Neuronal stem cell (in vitro differentiated cells): Measurements from ENCODE around the gene ARHGAP29.

Experiments
- DNase-seq: peaks from one replicate; pipeline ENCODE4 v3.0.0-alpha.2; 2013; ENCODE audit warnings: low spot score
- H2AFZ ChIP-seq: one replicate; pipeline ENCODE4 v1.6.1; 2013; ENCODE audit warnings: mild to moderate bottlenecking, low read length, inconsistent platforms
- H2AK5ac ChIP-seq: 2 replicates; pipeline ENCODE4 v1.6.1; 2013; ENCODE audit warnings: low read depth, mild to moderate bottlenecking, inconsistent platforms, low read length, moderate library complexity, mixed read lengths
- H2BK120ac ChIP-seq: 2 replicates; pipeline ENCODE4 v1.6.1; 2013; ENCODE audit warnings: low read depth, mild to moderate bottlenecking, inconsistent platforms, low read length, moderate library complexity, mixed read lengths
- H2BK12ac ChIP-seq: one replicate; pipeline ENCODE4 v1.6.1; 2013; ENCODE audit warnings: low read length, inconsistent platforms
- H2BK15ac ChIP-seq: 2 replicates; pipeline ENCODE4 v1.6.1; 2013; ENCODE audit warnings: mild to moderate bottlenecking, low read length, inconsistent platforms, mixed read lengths
- H2BK5ac ChIP-seq: one replicate; pipeline ENCODE4 v1.6.1; 2013; ENCODE audit warnings: inconsistent platforms, mild to moderate bottlenecking, low read length, moderate library complexity
- H3K14ac ChIP-seq: one replicate; pipeline ENCODE4 v1.6.1; 2013; ENCODE audit warnings: low read length, inconsistent platforms
- H3K18ac ChIP-seq: 2 replicates; pipeline ENCODE4 v1.6.1; 2013; ENCODE audit warnings: low read length, inconsistent platforms
- H3K23ac ChIP-seq: 2 replicates; pipeline ENCODE4 v1.6.1; 2013; ENCODE audit warnings: low read depth, mild to moderate bottlenecking, mixed read lengths, low read length, inconsistent platforms; ENCODE audit not compliant: poor library complexity
- H3K27ac ChIP-seq: replicated peaks from 3 replicates; pipeline ENCODE4 v1.5.1; 2013; ENCODE audit warnings: low read length, inconsistent platforms
- H3K27me3 ChIP-seq, 3 experiments: 2 replicates each; pipeline ENCODE4 v1.6.1; 2013; ENCODE audit warnings: low read length in 3 of 3, mild to moderate bottlenecking in 2 of 3, inconsistent platforms in 1 of 3, low read depth in 1 of 3, mixed read lengths in 1 of 3, moderate library complexity in 1 of 3; ENCODE audit not compliant: control insufficient read depth in 3 of 3, insufficient read depth in 3 of 3
- H3K36me3 ChIP-seq, 2 donors: replicated peaks in 1 of 2; 2 replicates each; pipeline ENCODE4 v1.6.1; 2013; ENCODE audit warnings: low read length in 2 of 2; ENCODE audit not compliant: control insufficient read depth in 2 of 2, insufficient read depth in 2 of 2
- H3K4ac ChIP-seq: 2 replicates; pipeline ENCODE4 v1.6.1; 2013; ENCODE audit warnings: inconsistent platforms, mild to moderate bottlenecking, low read length, moderate library complexity
- H3K4me1 ChIP-seq, 2 donors: 1 replicate in 1 of 2; 2 replicates in 1 of 2; pipeline ENCODE4 v1.6.1; 2013; ENCODE audit warnings: low read length in 2 of 2, low read depth in 1 of 2; ENCODE audit not compliant: control insufficient read depth in 2 of 2, insufficient read depth in 1 of 2
- H3K4me2 ChIP-seq: one replicate; pipeline ENCODE4 v1.6.1; 2013; ENCODE audit warnings: mild to moderate bottlenecking, low read length, inconsistent platforms; ENCODE audit not compliant: insufficient read depth, poor library complexity, severe bottlenecking
- H3K4me3 ChIP-seq, 2 donors: 2 replicates each; pipeline ENCODE4 v1.5.1; 2013; ENCODE audit warnings: low read length in 2 of 2, mild to moderate bottlenecking in 2 of 2, inconsistent platforms in 1 of 2, moderate library complexity in 1 of 2
- H3K79me1 ChIP-seq: one replicate; pipeline ENCODE4 v1.6.1; 2013; ENCODE audit warnings: low read depth, mild to moderate bottlenecking, inconsistent platforms, low read length, moderate library complexity
- H3K9ac ChIP-seq: one replicate; pipeline ENCODE4 v1.6.1; 2013; ENCODE audit warnings: mild to moderate bottlenecking, low read depth, low read length, inconsistent platforms; ENCODE audit not compliant: poor library complexity
- H3K9me3 ChIP-seq, 2 donors: replicated peaks in 1 of 2; 2 replicates each; pipeline versions ENCODE3 to v1.6.1; 2013; ENCODE audit warnings: low read length in 2 of 2, mild to moderate bottlenecking in 2 of 2, inconsistent platforms in 1 of 2, low read depth in 1 of 2, mixed read lengths in 1 of 2, moderate library complexity in 1 of 2; ENCODE audit not compliant: control insufficient read depth in 2 of 2, insufficient read depth in 1 of 2
- H4K8ac ChIP-seq: one replicate; pipeline ENCODE4 v1.6.1; 2013; ENCODE audit warnings: low read depth, mild to moderate bottlenecking, inconsistent platforms, low read length, moderate library complexity
- H4K91ac ChIP-seq: one replicate; pipeline ENCODE4 v1.6.1; 2013; ENCODE audit warnings: low read length, low read depth, mild to moderate bottlenecking, inconsistent platforms; ENCODE audit not compliant: poor library complexity
- WGBS, 2 donors: extraction: QIAGEN DNeasy Blood & Tissue Kit; methylation state at CpG; one replicate each; pipeline ENCODE4 v1.1.7; 2013; ENCODE audit warnings: missing lambda C conversion rate in 2 of 2, mixed read lengths in 1 of 2; ENCODE audit not compliant: insufficient read length in 2 of 2, insufficient replicate concordance in 1 of 2; ENCODE audit errors: extremely low coverage in 2 of 2; 5-methylcytosine and 5-hydroxymethylcytosine counted together

ARHGAP29 gene

DNA sequence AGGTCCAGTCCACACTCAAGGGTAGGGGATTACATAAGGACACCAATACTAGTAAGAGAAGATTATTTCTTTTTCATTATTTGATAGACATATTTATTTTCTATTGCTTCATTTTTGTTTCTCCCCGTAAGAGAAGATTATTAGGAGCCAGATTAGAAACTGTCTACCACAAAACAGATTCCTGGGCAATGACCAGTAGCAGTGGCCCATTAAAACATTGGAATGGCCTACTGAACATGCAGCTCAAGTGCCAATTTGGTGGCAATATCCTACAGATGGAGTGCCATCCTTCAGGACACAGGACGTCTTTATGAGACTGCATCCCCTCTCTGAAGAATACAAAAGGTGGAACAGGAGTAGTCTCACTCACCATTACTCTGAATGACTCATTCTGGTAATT lies 34.0 kb upstream of the ARHGAP29 start:
- Histone ChIP-seq H3K36me3 (no peaks in the 10 kb centered on the region), H3K27ac (no peak overlapping the region), H3K27me3 (peaks cover 0 to 32% (median 0%) of the 10 kb centered on the region in 3 experiments), H2BK120ac (no peak overlapping the region), H3K23ac (no peak overlapping the region), H3K4me3 (no peak overlapping the region), H2BK5ac (no peak overlapping the region), H2AFZ (no peak overlapping the region), H3K79me1 (no peaks in the 10 kb centered on the region), H3K4me1 (no peaks in the 10 kb centered on the region), H2BK15ac (no peak overlapping the region), H2BK12ac (no peak overlapping the region), H4K8ac (no peak overlapping the region), H3K9ac (no peak overlapping the region), H3K18ac (no peak overlapping the region), H3K14ac (no peak overlapping the region), H4K91ac (no peak overlapping the region), H3K4ac (no peak overlapping the region), H3K9me3 (no peaks in the 10 kb centered on the region), H3K4me2 (no peak overlapping the region), H2AK5ac (no peak overlapping the region)
- no CpG with 5 or more reads among the region's 2 CpGs for WGBS, 2 donors
- DNase-seq: no peak

DNA sequence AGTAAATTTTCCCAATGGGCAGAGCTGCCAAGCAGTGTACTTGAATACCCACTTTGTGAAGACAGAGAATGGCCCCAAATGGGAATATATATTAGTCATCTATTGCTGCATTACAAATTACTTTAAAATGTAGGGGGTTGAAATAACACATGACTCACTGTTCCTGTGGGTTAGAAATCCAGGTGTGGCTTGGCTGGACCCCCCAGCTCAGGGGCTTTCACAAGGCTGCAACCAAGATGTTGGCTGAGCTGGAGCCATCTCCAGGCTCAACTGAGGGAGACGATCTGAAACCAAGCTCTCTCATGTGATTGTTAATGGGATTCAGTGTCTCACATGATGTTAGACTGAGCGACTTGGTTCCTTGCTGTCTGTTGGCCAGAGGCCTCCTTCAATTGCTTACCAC lies 33.4 kb upstream of the ARHGAP29 start:
- Histone ChIP-seq H2BK12ac (no peak overlapping the region), H3K14ac (no peak overlapping the region), H2AFZ (no peak overlapping the region), H3K18ac (no peak overlapping the region), H3K27ac (no peak overlapping the region), H3K79me1 (no peaks in the 10 kb centered on the region), H3K36me3 (no peaks in the 10 kb centered on the region), H3K23ac (no peak overlapping the region), H3K4me1 (no peaks in the 10 kb centered on the region), H2AK5ac (no peak overlapping the region), H3K9me3 (no peaks in the 10 kb centered on the region), H3K9ac (no peak overlapping the region), H3K4me3 (no peak overlapping the region), H3K4me2 (no peak overlapping the region), H4K8ac (no peak overlapping the region), H2BK120ac (no peak overlapping the region), H3K4ac (no peak overlapping the region), H2BK15ac (no peak overlapping the region), H4K91ac (no peak overlapping the region), H3K27me3 (peaks cover 0 to 32% (median 0%) of the 10 kb centered on the region in 3 experiments), H2BK5ac (no peak overlapping the region)
- WGBS, 2 donors: no CpG with 5 or more reads among the region's 2 CpGs
- no peak for DNase-seq

DNA sequence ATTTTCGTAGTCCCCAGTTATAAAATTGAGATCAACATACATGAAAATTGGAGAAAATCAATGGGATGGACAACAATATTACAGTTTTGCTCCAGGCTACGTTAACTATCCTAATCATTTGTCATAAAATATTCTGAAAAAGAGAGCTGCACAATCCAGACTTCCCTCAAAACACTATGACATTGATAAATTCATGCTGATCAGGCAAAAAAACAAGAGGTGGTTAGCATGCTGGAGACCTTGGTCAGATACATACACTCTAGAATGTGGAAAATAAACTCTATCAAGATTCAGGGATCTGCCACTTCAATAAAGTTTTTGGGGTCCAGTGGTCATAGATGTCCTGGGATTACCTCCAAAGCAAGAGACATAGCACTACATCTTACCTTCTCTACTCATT lies 32.5 kb upstream of the ARHGAP29 start:
- Histone ChIP-seq H3K27me3 (peaks cover 0 to 30% (median 0%) of the 10 kb centered on the region in 3 experiments), H4K91ac (no peak overlapping the region), H3K23ac (no peak overlapping the region), H3K4ac (no peak overlapping the region), H3K9ac (no peak overlapping the region), H2BK12ac (no peak overlapping the region), H3K36me3 (no peaks in the 10 kb centered on the region), H3K4me1 (no peaks in the 10 kb centered on the region), H3K18ac (no peak overlapping the region), H2AFZ (no peak overlapping the region), H3K14ac (no peak overlapping the region), H4K8ac (no peak overlapping the region), H3K4me2 (no peak overlapping the region), H3K9me3 (no peaks in the 10 kb centered on the region), H3K79me1 (no peaks in the 10 kb centered on the region), H2BK5ac (no peak overlapping the region), H2BK120ac (no peak overlapping the region), H3K4me3 (no peak overlapping the region), H3K27ac (no peak overlapping the region), H2BK15ac (no peak overlapping the region), H2AK5ac (no peak overlapping the region)
- WGBS, 2 donors: no CpG with 5 or more reads among the region's 2 CpGs
- no peak for DNase-seq

DNA sequence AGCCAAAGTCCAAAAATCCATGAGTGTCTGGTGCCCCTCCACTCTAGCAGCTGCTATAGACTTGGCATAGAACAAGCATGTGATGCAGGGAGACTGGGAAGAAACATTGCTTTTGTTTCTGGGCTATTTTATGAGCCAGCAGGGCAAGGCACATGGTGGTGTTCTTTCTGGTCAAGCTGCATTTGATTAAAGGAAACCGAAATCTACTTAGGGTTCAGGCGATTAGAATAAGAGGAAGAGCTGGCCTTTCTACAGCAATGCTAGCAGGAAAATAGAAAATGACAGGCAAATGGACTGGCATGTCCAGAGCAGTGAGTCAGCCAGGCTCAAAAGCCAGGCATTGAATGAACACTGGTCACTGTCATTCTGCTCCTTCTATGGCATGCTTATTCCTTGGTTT lies 28.5 kb upstream of the ARHGAP29 start:
- H4K91ac ChIP-seq: no peak overlapping the region
- H3K9me3 ChIP-seq: no peaks in the 10 kb centered on the region
- no peak overlapping the region for H2BK5ac ChIP-seq
- no peak overlapping the region for H3K4me2 ChIP-seq
- no peak overlapping the region for H3K4ac ChIP-seq
- no peak overlapping the region for H3K9ac ChIP-seq
- H3K23ac ChIP-seq: no peak overlapping the region
- no peak overlapping the region for H3K14ac ChIP-seq
- H3K18ac ChIP-seq: no peak overlapping the region
- H2BK15ac ChIP-seq: no peak overlapping the region
- H3K27ac ChIP-seq: no peak overlapping the region
- peaks cover 0 to 7% (median 0%) of the 10 kb centered on the region in 3 experiments for H3K27me3 ChIP-seq
- WGBS, 2 donors: no CpG with 5 or more reads among the region's 2 CpGs
- H3K4me3 ChIP-seq: no peak overlapping the region
- H2BK12ac ChIP-seq: no peak overlapping the region
- H3K36me3 ChIP-seq: no peaks in the 10 kb centered on the region
- no peak for DNase-seq
- H2AFZ ChIP-seq: no peak overlapping the region
- H2AK5ac ChIP-seq: no peak overlapping the region
- no peaks in the 10 kb centered on the region for H3K79me1 ChIP-seq
- no peaks in the 10 kb centered on the region for H3K4me1 ChIP-seq
- no peak overlapping the region for H4K8ac ChIP-seq
- H2BK120ac ChIP-seq: no peak overlapping the region
